ENCODE data around the gene SH3BP2.
"Not testable (repeated sequence)": the region's sequence is repeated elsewhere in the genome, so short reads cannot be mapped to it uniquely, and the experiment has no call there.

SH3BP2 gene

DNA sequence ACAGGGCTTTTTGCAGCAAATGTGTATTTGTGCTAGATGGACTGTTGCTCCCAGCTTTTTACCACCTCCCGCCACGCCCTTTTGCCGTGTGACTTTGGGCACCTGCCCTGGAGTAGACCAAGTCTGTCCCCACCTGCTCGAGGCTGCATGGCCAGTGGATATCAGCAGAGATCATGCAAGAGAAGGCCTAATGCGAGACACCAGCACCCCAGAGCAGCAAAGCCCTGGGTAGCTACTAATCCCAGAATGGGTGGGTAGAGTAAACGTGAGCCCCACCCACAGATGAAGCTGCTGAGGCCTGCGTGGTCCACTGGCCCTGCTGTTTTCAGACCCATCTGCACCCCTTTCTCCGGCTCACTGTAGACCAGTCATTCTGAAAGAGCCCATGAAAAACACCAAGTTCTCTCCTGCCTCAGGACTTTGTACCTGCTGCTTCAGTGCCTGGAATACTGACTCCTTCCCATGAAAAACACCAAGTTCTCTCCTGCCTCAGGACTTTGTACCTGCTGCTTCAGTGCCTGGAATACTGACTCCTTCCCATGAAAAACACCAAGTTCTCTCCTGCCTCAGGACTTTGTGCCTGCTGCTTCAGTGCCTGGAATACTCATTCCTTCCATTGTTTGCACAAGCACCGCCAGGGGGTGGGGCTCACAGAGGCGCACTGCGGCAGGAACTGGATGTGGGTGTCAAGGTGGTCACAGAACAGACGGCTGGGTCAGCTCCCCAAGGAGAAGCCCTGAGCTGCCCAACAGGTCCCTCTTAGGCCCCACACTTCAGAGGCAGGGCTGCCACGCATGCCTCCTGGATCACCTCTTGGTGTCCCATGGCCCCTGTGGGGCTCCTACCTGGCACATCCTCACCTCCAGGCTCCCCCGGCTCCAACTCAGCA, 31.6 kb upstream of the SH3BP2 start:
- no peaks in the 10 kb centered on the region for H3K36me3 ChIP-seq (ENCODE audit: insufficient read depth, low read length)
- no peak for DNase-seq (ENCODE audit: low read depth, low spot score)
- no peak overlapping the region for H3K27ac ChIP-seq
- H3K9ac ChIP-seq (ENCODE audit: insufficient read length), result no peak overlapping the region
- H3K4me3 ChIP-seq, result no peak overlapping the region
- no peak for TF ChIP-seq POLR2AphosphoS5 (IDR thresholded peaks at IDR 0.05; ENCODE audit: borderline replicate concordance, low read depth, low read length)
- TF ChIP-seq EZH2 (IDR thresholded peaks at IDR 0.05), result no peak
- TF ChIP-seq FOXP2 (optimal IDR thresholded peaks at IDR 0.05; ENCODE audit: control extremely low read depth, extremely low read length, insufficient read depth), result no peak
- H3K9me3 ChIP-seq (ENCODE audit: low read depth, low read length), result no peaks in the 10 kb centered on the region

DNA sequence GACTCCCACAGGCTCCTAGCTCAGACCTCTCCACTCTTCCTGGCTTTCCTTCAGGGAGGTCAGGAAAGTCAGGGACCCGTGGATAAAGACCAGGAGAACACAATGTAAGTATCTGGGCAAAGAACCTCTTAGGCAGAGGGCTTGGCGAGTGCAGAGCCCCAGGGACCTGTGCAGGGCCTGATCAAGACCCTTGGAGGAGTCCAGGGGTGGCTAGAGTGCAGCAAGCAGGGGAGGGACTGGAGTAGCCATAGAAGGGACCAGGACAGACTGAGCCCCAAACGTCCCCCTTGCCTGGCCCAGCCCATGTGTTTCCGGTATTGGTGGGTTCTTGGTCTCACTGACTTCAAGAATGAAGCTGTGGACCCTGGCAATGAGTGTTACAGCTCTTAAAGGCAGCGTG, 30.8 kb upstream of the SH3BP2 start:
- no peak overlapping the region for H3K4me3 ChIP-seq
- no peaks in the 10 kb centered on the region for H3K36me3 ChIP-seq (ENCODE audit: insufficient read depth, low read length)
- no peak overlapping the region for H3K9ac ChIP-seq (ENCODE audit: insufficient read length)
- DNase-seq (ENCODE audit: low read depth, low spot score), result no peak
- H3K9me3 ChIP-seq (ENCODE audit: low read depth, low read length), result no peaks in the 10 kb centered on the region
- H3K27ac ChIP-seq, result no peak overlapping the region
- TF ChIP-seq FOXP2 (optimal IDR thresholded peaks at IDR 0.05; ENCODE audit: control extremely low read depth, extremely low read length, insufficient read depth), result no peak
- no peak for TF ChIP-seq POLR2AphosphoS5 (IDR thresholded peaks at IDR 0.05; ENCODE audit: borderline replicate concordance, low read depth, low read length)
- no peak for TF ChIP-seq EZH2 (IDR thresholded peaks at IDR 0.05)

- DNase-seq (ENCODE audit: low read depth, low spot score); H3K9ac ChIP-seq (ENCODE audit: insufficient read length); H3K4me3 ChIP-seq; H3K36me3 ChIP-seq (ENCODE audit: insufficient read depth, low read length); H3K27ac ChIP-seq; H3K9me3 ChIP-seq (ENCODE audit: low read depth, low read length): not testable (repeated sequence)
These were observed 30.2 kb upstream of the SH3BP2 start for GRCh38 chr4:2762486-2763370.

DNA sequence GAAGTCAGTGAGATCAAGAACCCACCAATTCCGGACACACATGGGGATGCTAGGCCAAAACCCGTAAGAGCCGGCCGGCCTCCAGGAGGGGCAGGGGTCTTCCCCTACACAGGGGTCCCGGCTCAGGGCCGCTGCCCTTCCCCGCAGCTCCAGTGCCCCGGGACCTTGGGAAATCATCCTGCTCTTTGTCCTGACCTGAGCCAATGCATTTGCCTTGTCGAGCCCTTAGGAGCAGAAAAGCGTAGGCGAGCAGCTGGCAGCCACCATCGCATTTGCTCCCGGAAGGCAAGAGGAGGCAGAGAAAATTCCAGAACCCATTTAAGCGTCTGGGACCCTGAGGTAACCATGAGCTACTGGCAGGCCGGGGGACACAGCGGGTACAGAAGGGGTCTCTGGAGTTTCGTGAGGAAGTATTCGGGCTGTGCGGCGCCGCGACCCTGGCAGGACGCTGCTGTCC, 29.3 kb upstream of the SH3BP2 start:
- no peak for DNase-seq (ENCODE audit: low read depth, low spot score)
- no peak for TF ChIP-seq FOXP2 (optimal IDR thresholded peaks at IDR 0.05; ENCODE audit: control extremely low read depth, extremely low read length, insufficient read depth)
- TF ChIP-seq EZH2 (IDR thresholded peaks at IDR 0.05), result no peak
- no peak for TF ChIP-seq POLR2AphosphoS5 (IDR thresholded peaks at IDR 0.05; ENCODE audit: borderline replicate concordance, low read depth, low read length)
- Histone ChIP-seq H3K9me3 (ENCODE audit: low read depth, low read length) (no peaks in the 10 kb centered on the region), H3K4me3 (no peak overlapping the region), H3K27ac (no peak overlapping the region), H3K36me3 (ENCODE audit: insufficient read depth, low read length) (no peaks in the 10 kb centered on the region), H3K9ac (ENCODE audit: insufficient read length) (no peak overlapping the region)

DNA sequence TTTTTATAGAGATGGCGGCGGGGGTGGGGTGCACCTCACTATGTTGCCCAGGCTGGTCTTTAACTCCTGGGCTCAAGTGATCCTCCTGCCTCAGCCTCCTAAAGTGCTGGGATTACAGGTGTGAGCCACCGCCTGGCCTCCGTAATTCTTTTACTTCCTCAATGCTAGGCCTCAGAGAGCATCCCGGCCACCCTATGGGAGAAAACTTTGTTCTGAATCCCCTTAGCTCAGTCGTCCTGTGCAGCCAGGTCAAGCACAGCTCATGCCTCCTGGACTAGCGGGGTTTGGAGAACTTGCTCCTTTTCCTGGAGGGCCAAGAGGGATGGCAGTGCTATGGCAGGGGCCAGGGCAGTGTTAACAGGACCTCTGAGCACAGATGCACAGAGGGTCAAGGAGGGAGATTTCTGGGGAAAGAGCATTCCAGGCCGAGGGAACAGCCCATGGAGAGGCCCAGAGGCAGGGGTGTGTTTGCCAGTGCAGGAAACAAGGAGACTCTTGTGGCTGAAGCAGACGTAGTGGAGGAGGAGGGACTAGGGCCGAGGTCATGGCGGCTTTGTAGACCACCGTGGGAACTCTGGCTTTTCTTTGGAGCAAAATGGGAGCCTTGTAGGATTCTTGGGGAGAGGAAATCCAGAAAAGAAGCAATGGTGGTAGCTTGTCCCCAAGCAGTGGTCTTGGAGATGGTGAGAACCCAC, 26.9 kb upstream of the SH3BP2 start:
- DNase-seq (ENCODE audit: low read depth, low spot score), result no peak
- no peak overlapping the region for H3K9ac ChIP-seq (ENCODE audit: insufficient read length)
- no peak overlapping the region for H3K27ac ChIP-seq
- no peak overlapping the region for H3K4me3 ChIP-seq
- TF ChIP-seq EZH2 (IDR thresholded peaks at IDR 0.05) (no peak), FOXP2 (optimal IDR thresholded peaks at IDR 0.05; ENCODE audit: control extremely low read depth, extremely low read length, insufficient read depth) (no peak), POLR2AphosphoS5 (IDR thresholded peaks at IDR 0.05; ENCODE audit: borderline replicate concordance, low read depth, low read length) (no peak)
- no peaks in the 10 kb centered on the region for H3K9me3 ChIP-seq (ENCODE audit: low read depth, low read length)
- no peaks in the 10 kb centered on the region for H3K36me3 ChIP-seq (ENCODE audit: insufficient read depth, low read length)

DNA sequence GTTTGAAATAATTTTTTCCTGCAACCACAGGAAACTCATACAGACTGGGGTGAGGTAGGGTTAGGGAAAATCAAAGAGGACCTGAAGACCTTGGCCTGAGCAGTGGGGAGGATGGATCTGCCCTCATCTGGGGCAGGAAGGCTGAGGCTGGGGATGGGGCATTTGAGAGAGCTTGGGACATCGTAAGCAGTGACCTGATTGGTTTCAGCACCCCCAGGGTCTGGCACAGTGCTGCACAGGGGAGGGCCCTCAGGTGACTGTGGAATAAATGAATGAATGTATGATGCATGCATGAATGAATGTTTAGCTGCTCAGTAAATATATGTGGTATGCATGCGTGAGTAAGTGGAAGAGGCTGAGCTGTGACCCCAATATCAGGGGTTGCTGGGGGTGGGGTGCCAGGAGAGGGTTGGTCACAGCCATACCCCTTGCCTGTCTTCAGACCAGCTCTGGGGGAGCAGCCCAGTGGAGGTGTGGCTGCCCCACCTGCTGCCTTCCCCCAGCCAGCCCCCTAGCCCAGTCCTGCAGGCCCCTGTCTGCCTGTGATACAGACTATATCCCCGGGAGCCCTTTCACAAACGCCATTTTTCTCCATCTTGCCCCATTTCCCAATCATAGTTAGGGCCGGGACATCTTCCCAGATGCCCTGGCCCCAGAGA, 25.7 kb upstream of the SH3BP2 start:
- no peak for DNase-seq (ENCODE audit: low read depth, low spot score)
- no peak overlapping the region for H3K4me3 ChIP-seq
- no peak for TF ChIP-seq FOXP2 (optimal IDR thresholded peaks at IDR 0.05; ENCODE audit: control extremely low read depth, extremely low read length, insufficient read depth)
- TF ChIP-seq EZH2 (IDR thresholded peaks at IDR 0.05), result no peak
- no peak for TF ChIP-seq POLR2AphosphoS5 (IDR thresholded peaks at IDR 0.05; ENCODE audit: borderline replicate concordance, low read depth, low read length)
- H3K9me3 ChIP-seq (ENCODE audit: low read depth, low read length), result no peaks in the 10 kb centered on the region
- H3K27ac ChIP-seq, result no peak overlapping the region
- H3K9ac ChIP-seq (ENCODE audit: insufficient read length), result no peak overlapping the region
- no peaks in the 10 kb centered on the region for H3K36me3 ChIP-seq (ENCODE audit: insufficient read depth, low read length)

- no peaks in the 10 kb centered on the region for H3K36me3 ChIP-seq (ENCODE audit: insufficient read depth, low read length)
- H3K27ac ChIP-seq, result no peak overlapping the region
- H3K4me3 ChIP-seq, result no peak overlapping the region
- TF ChIP-seq POLR2AphosphoS5 (IDR thresholded peaks at IDR 0.05; ENCODE audit: borderline replicate concordance, low read depth, low read length) (no peak), EZH2 (IDR thresholded peaks at IDR 0.05) (no peak), FOXP2 (optimal IDR thresholded peaks at IDR 0.05; ENCODE audit: control extremely low read depth, extremely low read length, insufficient read depth) (no peak)
- DNase-seq (ENCODE audit: low read depth, low spot score), result no peak
- H3K9ac ChIP-seq (ENCODE audit: insufficient read length), result no peak overlapping the region
- H3K9me3 ChIP-seq (ENCODE audit: low read depth, low read length), result no peaks in the 10 kb centered on the region
These were observed 25.2 kb upstream of the SH3BP2 start for GRCh38 chr4:2767705-2768074.
